WTC11 (cell line): ENCODE results near the gene MTCL1. TPM values are rescaled to one million over a fixed set of nuclear protein-coding genes. Genes with fewer than 3 reads are reported as not detected.
A peak's percentile ranks its signal among the peaks of the same experiment; 100 is the strongest.

Source experiments
- ATAC-seq: fragments of 200-7000 bp; cut with Tn5 transposase; 2 replicates; pipeline ENCODE4 v1.10.0; 2021; ENCODE audit warnings: mild to moderate bottlenecking, moderate library complexity
- CTCF ChIA-PET: fragments of 300-600 bp; sonication (Branson Sonifier 250); formaldehyde crosslinking; loops from one replicate; lab custom pipeline; 2021; ENCODE audit warnings: antibody characterized with exemption; lab: Charles Lee
- POLR2A ChIA-PET: fragments of 350-600 bp; sonication (Branson Sonifier 250); formaldehyde crosslinking; loops from one replicate; lab custom pipeline; 2021; ENCODE audit warnings: antibody characterized with exemption; lab: Charles Lee
- DNase-seq: peaks from one replicate; pipeline ENCODE4 v3.0.0; 2021; ENCODE audit warnings: low spot score
- H3K27ac Mint-ChIP-seq: 2 replicates; pipeline ENCODE4 v1.8.0; 2021; ENCODE audit warnings: mixed read lengths
- H3K27me3 Mint-ChIP-seq: 2 replicates; pipeline ENCODE4 v1.8.0; 2021; ENCODE audit warnings: low read depth, mild to moderate bottlenecking, moderate library complexity, mixed read lengths
- H3K36me3 Mint-ChIP-seq: 2 replicates; pipeline ENCODE4 v1.8.0; 2021; ENCODE audit warnings: mixed read lengths
- H3K4me1 Mint-ChIP-seq: 2 replicates; pipeline ENCODE4 v1.8.0; 2022; ENCODE audit warnings: mixed read lengths
- H3K4me3 Mint-ChIP-seq: 2 replicates; pipeline ENCODE4 v1.8.0; 2021; ENCODE audit warnings: mild to moderate bottlenecking, moderate library complexity, mixed read lengths
- H3K9me3 Mint-ChIP-seq: 2 replicates; pipeline ENCODE4 v1.8.0; 2021; ENCODE audit warnings: mixed read lengths
- AR ChIP-seq: fragments of 250-450 bp; sonication (Bioruptor Pico); IDR thresholded peaks from 2 replicates; pipeline ENCODE4 v1.9.0; 2021; ENCODE audit warnings: mild to moderate bottlenecking
- ATF2 ChIP-seq: sonication (generic); formaldehyde crosslinking; IDR thresholded peaks from 2 replicates; pipeline ENCODE4 v1.8.1; 2022; ENCODE audit warnings: low read depth, missing genetic modification reagents, borderline replicate concordance
- CBFB ChIP-seq: sonication (generic); formaldehyde crosslinking; IDR thresholded peaks from 2 replicates; pipeline ENCODE4 v1.8.1; 2022; ENCODE audit warnings: mild to moderate bottlenecking, low read depth, missing genetic modification reagents
- E2F5 ChIP-seq: sonication (generic); formaldehyde crosslinking; IDR thresholded peaks from 2 replicates; pipeline ENCODE4 v1.8.1; 2022; ENCODE audit warnings: mild to moderate bottlenecking, moderate library complexity, missing genetic modification reagents
- FOXP1 ChIP-seq: sonication (generic); formaldehyde crosslinking; IDR thresholded peaks from 2 replicates; pipeline ENCODE4 v1.8.0; 2022; ENCODE audit warnings: missing genetic modification reagents, mild to moderate bottlenecking, moderate library complexity, borderline replicate concordance
- IRF1 ChIP-seq: sonication (generic); formaldehyde crosslinking; IDR thresholded peaks from 2 replicates; pipeline ENCODE4 v1.8.0; 2023; ENCODE audit warnings: missing genetic modification reagents
- MLX ChIP-seq: sonication (generic); formaldehyde crosslinking; IDR thresholded peaks from 2 replicates; pipeline ENCODE4 v1.8.1; 2023; ENCODE audit warnings: mild to moderate bottlenecking, missing genetic modification reagents, moderate library complexity
- MYBL2 ChIP-seq: sonication (generic); formaldehyde crosslinking; IDR thresholded peaks from 2 replicates; pipeline ENCODE4 v1.8.1; 2023; ENCODE audit warnings: mild to moderate bottlenecking, moderate library complexity, missing genetic modification reagents
- NFATC4 ChIP-seq: fragments of 250-450 bp; sonication (Bioruptor Pico); IDR thresholded peaks from 2 replicates; pipeline ENCODE4 v1.9.0; 2021; ENCODE audit warnings: mild to moderate bottlenecking
- NR2C2 ChIP-seq: sonication (generic); formaldehyde crosslinking; IDR thresholded peaks from 2 replicates; pipeline ENCODE4 v1.8.0; 2022; ENCODE audit warnings: mild to moderate bottlenecking, missing genetic modification reagents
- OVOL2 ChIP-seq: fragments of 250-450 bp; sonication (Bioruptor Pico); IDR thresholded peaks from 2 replicates; pipeline ENCODE4 v1.9.0; 2021; ENCODE audit warnings: mild to moderate bottlenecking, borderline replicate concordance
- SMAD3 ChIP-seq: sonication (generic); formaldehyde crosslinking; IDR thresholded peaks from 2 replicates; pipeline ENCODE4 v1.8.0; 2022; ENCODE audit warnings: missing genetic modification reagents, mild to moderate bottlenecking, borderline replicate concordance
- SOX15 ChIP-seq: fragments of 250-450 bp; sonication (Bioruptor Pico); IDR thresholded peaks from 2 replicates; pipeline ENCODE4 v1.9.0; 2021; ENCODE audit warnings: mild to moderate bottlenecking
- TCF7 ChIP-seq: sonication (generic); formaldehyde crosslinking; IDR thresholded peaks from 2 replicates; pipeline ENCODE4 v1.8.0; 2022; ENCODE audit warnings: mild to moderate bottlenecking, low read depth, missing genetic modification reagents, moderate library complexity
- TEAD1 ChIP-seq: sonication (generic); formaldehyde crosslinking; IDR thresholded peaks from 2 replicates; pipeline ENCODE4 v1.8.0; 2022; ENCODE audit warnings: mild to moderate bottlenecking, missing genetic modification reagents
- TEAD4 ChIP-seq: sonication (generic); formaldehyde crosslinking; IDR thresholded peaks from 2 replicates; pipeline ENCODE4 v1.8.0; 2022; ENCODE audit warnings: mild to moderate bottlenecking, missing genetic modification reagents
- TP53 ChIP-seq: sonication (generic); formaldehyde crosslinking; IDR thresholded peaks from 2 replicates; pipeline ENCODE4 v1.8.1; 2023; ENCODE audit warnings: mild to moderate bottlenecking, missing genetic modification reagents
- ZBTB21 ChIP-seq: sonication (generic); formaldehyde crosslinking; IDR thresholded peaks from 2 replicates; pipeline ENCODE4 v1.8.1; 2023; ENCODE audit warnings: mild to moderate bottlenecking, missing genetic modification reagents, borderline replicate concordance
- ZMAT4 ChIP-seq: fragments of 250-450 bp; sonication (Bioruptor Pico); IDR thresholded peaks from 2 replicates; pipeline ENCODE4 v1.9.0; 2021; ENCODE audit warnings: mild to moderate bottlenecking
- ZNF121 ChIP-seq: sonication (generic); formaldehyde crosslinking; IDR thresholded peaks from 2 replicates; pipeline ENCODE4 v1.8.0; 2023; ENCODE audit warnings: missing genetic modification reagents
- ZNF219 ChIP-seq: sonication (generic); formaldehyde crosslinking; IDR thresholded peaks from 2 replicates; pipeline ENCODE4 v1.8.0; 2023; ENCODE audit warnings: missing genetic modification reagents, mild to moderate bottlenecking, borderline replicate concordance
- ZNF232 ChIP-seq: sonication (generic); formaldehyde crosslinking; IDR thresholded peaks from 2 replicates; pipeline ENCODE4 v1.8.0; 2022; ENCODE audit warnings: mild to moderate bottlenecking, missing genetic modification reagents
- ZNF317 ChIP-seq: sonication (generic); formaldehyde crosslinking; IDR thresholded peaks from 2 replicates; pipeline ENCODE4 v1.8.1; 2023; ENCODE audit warnings: low read depth, mild to moderate bottlenecking, moderate library complexity, missing genetic modification reagents, borderline replicate concordance
- ZNF532 ChIP-seq: fragments of 250-450 bp; sonication (Bioruptor Pico); IDR thresholded peaks from 2 replicates; pipeline ENCODE4 v1.9.0; 2021; ENCODE audit warnings: mild to moderate bottlenecking, borderline replicate concordance
- ZNF671 ChIP-seq: fragments of 250-450 bp; sonication (Bioruptor Pico); IDR thresholded peaks from 2 replicates; pipeline ENCODE4 v1.8.0; 2021; ENCODE audit warnings: mild to moderate bottlenecking
- ZSCAN18 ChIP-seq: fragments of 250-450 bp; sonication (Bioruptor Pico); IDR thresholded peaks from 2 replicates; pipeline ENCODE4 v2.1.2; 2022; ENCODE audit warnings: mild to moderate bottlenecking, moderate library complexity
- total RNA-seq: library from RNA; stranded (reverse); gene quantifications from 3 replicates; pipeline ENCODE4 v1.2.3, GENCODE V29; 2021

The MTCL1 gene
- total RNA-seq, 1 experiment from 2014 or later, result 64.3 TPM

- H3K36me3 Mint-ChIP-seq, result peaks cover 51% of the 10 kb centered on the region
- TF ChIP-seq E2F5, result no peak
- TF ChIP-seq ATF2, result no peak
- no peak for TF ChIP-seq ZMAT4 (CRISPR knock-in tag)
- no peak for TF ChIP-seq SMAD3 (CRISPR knock-in tag)
- TF ChIP-seq TCF7 (CRISPR knock-in tag), result no peak
- TF ChIP-seq ZNF219 (CRISPR knock-in tag), result no peak
- TF ChIP-seq TEAD1, result no peak
- no peak for TF ChIP-seq TP53 (CRISPR knock-in tag)
- TF ChIP-seq NFATC4 (CRISPR knock-in tag), result no peak
- TF ChIP-seq NR2C2, result no peak
- TF ChIP-seq FOXP1 (CRISPR knock-in tag), result no peak
- no peak for TF ChIP-seq MLX (CRISPR knock-in tag)
- TF ChIP-seq ZNF317, result no peak
- no peak for TF ChIP-seq MYBL2
- no peak for TF ChIP-seq ZNF121 (CRISPR knock-in tag)
- no peak for TF ChIP-seq TEAD4
- TF ChIP-seq ZNF232 (CRISPR knock-in tag), result no peak
- no peak for TF ChIP-seq OVOL2
- POLR2A ChIA-PET, result no interaction called here
- no peak for DNase-seq
- CTCF ChIA-PET, result no interaction called here
- no peaks in the 10 kb centered on the region for H3K9me3 Mint-ChIP-seq
- no peaks in the 10 kb centered on the region for H3K27me3 Mint-ChIP-seq
- peak overlapping the region; percentile 46 for H3K27ac Mint-ChIP-seq
- H3K4me3 Mint-ChIP-seq, result no peak overlapping the region
- no peaks in the 10 kb centered on the region for H3K4me1 Mint-ChIP-seq
- ATAC-seq, result no peak
Observed at GRCh38 chr18:8809514-8809913, 104.2 kb downstream of the MTCL1 start.

GRCh38 chr18:8810157-8810556 lies 104.8 kb downstream of the MTCL1 start:
- Mint-ChIP-seq H3K27ac (peak overlapping the region; percentile 46), H3K4me3 (no peak overlapping the region), H3K27me3 (no peaks in the 10 kb centered on the region), H3K4me1 (no peaks in the 10 kb centered on the region), H3K36me3 (peaks cover 57% of the 10 kb centered on the region), H3K9me3 (no peaks in the 10 kb centered on the region)
- CTCF ChIA-PET, result no interaction called here
- POLR2A ChIA-PET, result interaction anchor here (0.7 kb wide), 1 partner anchor 10 kb away, joined by 3 read pairs; no protein-coding TSS in a partner anchor
- ATAC-seq (no peak), DNase-seq (no peak)
- TF ChIP-seq SOX15 (CRISPR knock-in tag) (no peak), AR (CRISPR knock-in tag) (no peak), ZNF532 (no peak), ZSCAN18 (CRISPR knock-in tag) (no peak), IRF1 (CRISPR knock-in tag) (no peak), ZNF671 (CRISPR knock-in tag) (no peak), CBFB (no peak), TEAD1 (no peak), ZBTB21 (CRISPR knock-in tag) (no peak), SMAD3 (CRISPR knock-in tag) (no peak)
